GM21367 (cell line): ENCODE data around the gene TSFM.
"Not testable (repeated sequence)": the region's sequence is repeated elsewhere in the genome, so short reads cannot be mapped to it uniquely, and the experiment has no call there.

Source experiments
- ATAC-seq: cut with Tn5 transposase; IDR thresholded peaks from one replicate; pipeline ENCODE4 v1.9.1; 2021; ENCODE audit not compliant: unreplicated experiment

TSFM gene

GRCh38 chr12:57813971-57814772 is 31.6 kb downstream of the TSFM start:
- no peak for ATAC-seq

- no peak for ATAC-seq
Observed at GRCh38 chr12:57815177-57816000, 32.8 kb downstream of the TSFM start.

GRCh38 chr12:57816001-57816854 is 33.6 kb downstream of the TSFM start:
- no peak for ATAC-seq

- ATAC-seq = no peak
Observed at GRCh38 chr12:57816855-57817151, 34.2 kb downstream of the TSFM start.

- no peak for ATAC-seq
Observed at GRCh38 chr12:57817261-57817989, 34.8 kb downstream of the TSFM start.

- not testable (repeated sequence) for ATAC-seq
Observed at GRCh38 chr12:57817990-57818331, 35.4 kb downstream of the TSFM start.

GRCh38 chr12:57820119-57820518 is 37.5 kb downstream of the TSFM start:
- not testable (repeated sequence) for ATAC-seq

- ATAC-seq = not testable (repeated sequence)
Observed at GRCh38 chr12:57821015-57821414, 38.4 kb downstream of the TSFM start.

GRCh38 chr12:57821474-57822214 is 39.1 kb downstream of the TSFM start:
- no peak for ATAC-seq

- no peak for ATAC-seq
Observed at GRCh38 chr12:57822392-57823130, 40.0 kb downstream of the TSFM start.

- no peak for ATAC-seq
Observed at GRCh38 chr12:57823131-57823907, 40.7 kb downstream of the TSFM start.

- ATAC-seq = no peak
Observed at GRCh38 chr12:57823908-57824640, 41.5 kb downstream of the TSFM start.

- no peak for ATAC-seq
Observed at GRCh38 chr12:57825451-57825850, 42.9 kb downstream of the TSFM start.

GRCh38 chr12:57826400-57826799 is 43.8 kb downstream of the TSFM start:
- ATAC-seq = no peak

GRCh38 chr12:57826966-57827365 is 44.4 kb downstream of the TSFM start:
- no peak for ATAC-seq

GRCh38 chr12:57829025-57829777 is 46.6 kb downstream of the TSFM start:
- no peak for ATAC-seq

GRCh38 chr12:57830393-57830792 is 47.8 kb downstream of the TSFM start:
- no peak for ATAC-seq
